ENCODE measurements around the gene C9orf85.
A peak's percentile ranks its signal among the peaks of the same experiment; 100 is the strongest.

The C9orf85 gene

GRCh38 chr9:71911061-71911907 is at the start of gene C9orf85, which contains the start of gene ABHD17B:
Gene C9orf85 (plus strand): TSS chr9:71911639. CDS start chr9:71911735, 96 bp downstream.
Gene ABHD17B (minus strand): TSS chr9:71911193. CDS start chr9:71875080, 36,113 bp downstream.
- Histone ChIP-seq H3K9me3 (ENCODE audit: control insufficient read depth in 1 of 2, low read length in 2 of 2) (no peaks in the 10 kb centered on the region), H3K27ac (ENCODE audit: low read length) (peak within 1 kb of the TSS; percentile 92), H3K4me1 (ENCODE audit: control insufficient read depth in 1 of 2, insufficient read depth in 2 of 2, low read length in 2 of 2) (peaks cover 8 to 22% of the 10 kb centered on the region in 2 donors), H3K4me3 (ENCODE audit: low read depth in 1 of 2, low read length in 2 of 2) (peak within 1 kb of the TSS; percentile 96 to 98), H3K27me3 (ENCODE audit: low read depth, low read length) (no peaks in the 10 kb centered on the region), H3K36me3 (ENCODE audit: control insufficient read depth in 1 of 2, insufficient read depth in 2 of 2, low read length in 2 of 2) (peaks cover 0 to 7% of the 10 kb centered on the region in 2 donors)

- H3K27ac ChIP-seq (ENCODE audit: low read length): no peak overlapping the region
- H3K9me3 ChIP-seq (ENCODE audit: control insufficient read depth in 1 of 2, low read length in 2 of 2): peaks cover 11 to 12% of the 10 kb centered on the region in 2 donors
- peaks cover 6 to 19% of the 10 kb centered on the region in 2 donors for H3K36me3 ChIP-seq (ENCODE audit: control insufficient read depth in 1 of 2, insufficient read depth in 2 of 2, low read length in 2 of 2)
- H3K4me3 ChIP-seq (ENCODE audit: low read depth in 1 of 2, low read length in 2 of 2): no peak overlapping the region
- H3K4me1 ChIP-seq (ENCODE audit: control insufficient read depth in 1 of 2, insufficient read depth in 2 of 2, low read length in 2 of 2): no peaks in the 10 kb centered on the region
- no peaks in the 10 kb centered on the region for H3K27me3 ChIP-seq (ENCODE audit: low read depth, low read length)
Observed at GRCh38 chr9:71863631-71864030, 47.8 kb upstream of the C9orf85 start.

GRCh38 chr9:71875345-71875744 is 36.1 kb upstream of the C9orf85 start:
- H3K27ac ChIP-seq (ENCODE audit: low read length): no peak overlapping the region
- H3K27me3 ChIP-seq (ENCODE audit: low read depth, low read length): no peaks in the 10 kb centered on the region
- H3K4me1 ChIP-seq (ENCODE audit: control insufficient read depth in 1 of 2, insufficient read depth in 2 of 2, low read length in 2 of 2): no peaks in the 10 kb centered on the region
- H3K9me3 ChIP-seq (ENCODE audit: control insufficient read depth in 1 of 2, low read length in 2 of 2): peaks cover 5 to 20% of the 10 kb centered on the region in 2 donors
- H3K4me3 ChIP-seq (ENCODE audit: low read depth in 1 of 2, low read length in 2 of 2): no peak overlapping the region
- H3K36me3 ChIP-seq (ENCODE audit: control insufficient read depth in 1 of 2, insufficient read depth in 2 of 2, low read length in 2 of 2): peaks cover 6% of the 10 kb centered on the region in 2 donors

GRCh38 chr9:71876106-71876505 is 35.3 kb upstream of the C9orf85 start:
- H3K4me3 ChIP-seq (ENCODE audit: low read depth in 1 of 2, low read length in 2 of 2): no peak overlapping the region
- H3K9me3 ChIP-seq (ENCODE audit: control insufficient read depth in 1 of 2, low read length in 2 of 2): peaks cover 5 to 20% of the 10 kb centered on the region in 2 donors
- no peaks in the 10 kb centered on the region for H3K4me1 ChIP-seq (ENCODE audit: control insufficient read depth in 1 of 2, insufficient read depth in 2 of 2, low read length in 2 of 2)
- H3K36me3 ChIP-seq (ENCODE audit: control insufficient read depth in 1 of 2, insufficient read depth in 2 of 2, low read length in 2 of 2): peaks cover 6% of the 10 kb centered on the region in 2 donors
- no peaks in the 10 kb centered on the region for H3K27me3 ChIP-seq (ENCODE audit: low read depth, low read length)
- H3K27ac ChIP-seq (ENCODE audit: low read length): no peak overlapping the region

DNA sequence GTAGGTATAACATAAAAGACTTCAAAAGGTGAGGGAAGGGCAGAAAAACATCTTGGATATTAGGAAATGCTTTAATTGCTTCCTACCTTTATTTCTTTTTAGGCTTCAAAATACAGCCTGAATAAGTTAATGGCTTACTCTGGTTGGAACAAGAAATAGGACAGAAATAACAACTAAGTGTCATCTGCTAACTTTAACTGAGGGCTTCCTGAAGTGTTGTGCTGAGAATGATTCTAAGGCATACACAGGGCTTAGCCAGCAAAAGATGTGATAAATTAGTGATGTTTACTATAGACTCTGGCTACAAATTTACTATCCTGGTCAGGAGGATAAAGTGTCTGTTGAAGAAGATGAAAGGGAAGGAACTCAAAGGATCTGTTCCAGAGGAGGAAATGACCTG is 34.6 kb upstream of the C9orf85 start:
- Histone ChIP-seq H3K4me1 (ENCODE audit: control insufficient read depth in 1 of 2, insufficient read depth in 2 of 2, low read length in 2 of 2) (no peaks in the 10 kb centered on the region), H3K9me3 (ENCODE audit: control insufficient read depth in 1 of 2, low read length in 2 of 2) (peaks cover 5 to 20% of the 10 kb centered on the region in 2 donors), H3K27ac (ENCODE audit: low read length) (no peak overlapping the region), H3K27me3 (ENCODE audit: low read depth, low read length) (no peaks in the 10 kb centered on the region), H3K4me3 (ENCODE audit: low read depth in 1 of 2, low read length in 2 of 2) (no peak overlapping the region), H3K36me3 (ENCODE audit: control insufficient read depth in 1 of 2, insufficient read depth in 2 of 2, low read length in 2 of 2) (peaks cover 6% of the 10 kb centered on the region in 2 donors)

GRCh38 chr9:71878327-71879274 is 32.8 kb upstream of the C9orf85 start:
- Histone ChIP-seq H3K27ac (ENCODE audit: low read length) (no peak overlapping the region), H3K9me3 (ENCODE audit: control insufficient read depth in 1 of 2, low read length in 2 of 2) (peaks cover 5 to 22% of the 10 kb centered on the region in 2 donors), H3K4me1 (ENCODE audit: control insufficient read depth in 1 of 2, insufficient read depth in 2 of 2, low read length in 2 of 2) (no peaks in the 10 kb centered on the region)

GRCh38 chr9:71879644-71880174 is 31.7 kb upstream of the C9orf85 start:
- Histone ChIP-seq H3K4me1 (ENCODE audit: control insufficient read depth in 1 of 2, insufficient read depth in 2 of 2, low read length in 2 of 2) (no peaks in the 10 kb centered on the region), H3K9me3 (ENCODE audit: control insufficient read depth in 1 of 2, low read length in 2 of 2) (peaks cover 13 to 30% of the 10 kb centered on the region in 2 donors), H3K4me3 (ENCODE audit: low read depth in 1 of 2, low read length in 2 of 2) (no peak overlapping the region), H3K36me3 (ENCODE audit: control insufficient read depth in 1 of 2, insufficient read depth in 2 of 2, low read length in 2 of 2) (peaks cover 2% of the 10 kb centered on the region in 2 donors), H3K27me3 (ENCODE audit: low read depth, low read length) (no peaks in the 10 kb centered on the region), H3K27ac (ENCODE audit: low read length) (no peak overlapping the region)

More at GRCh38 chr9:71878327-71879274, 32.8 kb upstream of the C9orf85 start:
- no peak overlapping the region for H3K4me3 ChIP-seq (ENCODE audit: low read depth in 1 of 2, low read length in 2 of 2)
- no peaks in the 10 kb centered on the region for H3K27me3 ChIP-seq (ENCODE audit: low read depth, low read length)
- H3K36me3 ChIP-seq (ENCODE audit: control insufficient read depth in 1 of 2, insufficient read depth in 2 of 2, low read length in 2 of 2): peaks cover 6% of the 10 kb centered on the region in 2 donors

GRCh38 chr9:71884005-71884404 is 27.4 kb upstream of the C9orf85 start:
- Histone ChIP-seq H3K27ac (ENCODE audit: low read length) (no peak overlapping the region), H3K9me3 (ENCODE audit: control insufficient read depth in 1 of 2, low read length in 2 of 2) (peaks cover 11 to 17% of the 10 kb centered on the region in 2 donors), H3K36me3 (ENCODE audit: control insufficient read depth in 1 of 2, insufficient read depth in 2 of 2, low read length in 2 of 2) (no peaks in the 10 kb centered on the region), H3K4me1 (ENCODE audit: control insufficient read depth in 1 of 2, insufficient read depth in 2 of 2, low read length in 2 of 2) (peaks cover 4% of the 10 kb centered on the region in 2 donors), H3K27me3 (ENCODE audit: low read depth, low read length) (no peaks in the 10 kb centered on the region), H3K4me3 (ENCODE audit: low read depth in 1 of 2, low read length in 2 of 2) (peak overlapping the region in 1 of 2 donors; percentile 9)

DNA sequence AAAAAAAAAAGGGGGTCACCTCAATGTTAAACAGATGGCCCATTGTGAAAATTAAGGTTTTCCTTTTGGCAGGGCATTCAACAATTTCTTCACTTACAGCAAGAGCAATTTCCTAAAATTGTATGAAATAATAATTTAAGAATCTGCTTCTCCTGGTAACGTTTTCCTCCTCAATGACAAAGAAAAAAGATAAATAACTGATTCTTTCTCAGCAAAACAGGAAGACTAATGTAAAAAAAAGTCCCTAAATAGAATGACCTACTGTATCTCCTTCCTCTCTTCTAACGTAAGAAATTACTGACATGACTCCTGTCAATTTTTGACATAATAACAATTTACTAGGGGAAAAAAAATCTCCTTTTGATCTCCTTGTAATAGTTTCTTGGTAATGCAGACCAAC is 26.0 kb upstream of the C9orf85 start:
- H3K27ac ChIP-seq (ENCODE audit: low read length): no peak overlapping the region
- no peak overlapping the region for H3K4me3 ChIP-seq (ENCODE audit: low read depth in 1 of 2, low read length in 2 of 2)
- H3K4me1 ChIP-seq (ENCODE audit: control insufficient read depth in 1 of 2, insufficient read depth in 2 of 2, low read length in 2 of 2): peaks cover 4% of the 10 kb centered on the region in 2 donors
- no peaks in the 10 kb centered on the region for H3K27me3 ChIP-seq (ENCODE audit: low read depth, low read length)
- H3K36me3 ChIP-seq (ENCODE audit: control insufficient read depth in 1 of 2, insufficient read depth in 2 of 2, low read length in 2 of 2): no peaks in the 10 kb centered on the region
- H3K9me3 ChIP-seq (ENCODE audit: control insufficient read depth in 1 of 2, low read length in 2 of 2): peaks cover 8 to 10% of the 10 kb centered on the region in 2 donors

GRCh38 chr9:71886015-71886414 is 25.4 kb upstream of the C9orf85 start:
- no peak overlapping the region for H3K27ac ChIP-seq (ENCODE audit: low read length)
- no peaks in the 10 kb centered on the region for H3K36me3 ChIP-seq (ENCODE audit: control insufficient read depth in 1 of 2, insufficient read depth in 2 of 2, low read length in 2 of 2)
- H3K4me3 ChIP-seq (ENCODE audit: low read depth in 1 of 2, low read length in 2 of 2): no peak overlapping the region
- H3K9me3 ChIP-seq (ENCODE audit: control insufficient read depth in 1 of 2, low read length in 2 of 2): peaks cover 8 to 10% of the 10 kb centered on the region in 2 donors
- no peaks in the 10 kb centered on the region for H3K27me3 ChIP-seq (ENCODE audit: low read depth, low read length)
- peaks cover 4% of the 10 kb centered on the region in 2 donors for H3K4me1 ChIP-seq (ENCODE audit: control insufficient read depth in 1 of 2, insufficient read depth in 2 of 2, low read length in 2 of 2)
